Measurements from ENCODE around the gene AMMECR1.

AMMECR1 gene

GRCh38 chrX:110302975-110303374 lies 14.9 kb downstream of the AMMECR1 start:
- no peak overlapping the region for H3K4me3 ChIP-seq (ENCODE audit: low read depth, low read length)
- no peak for TF ChIP-seq CTCF (IDR thresholded peaks at IDR 0.05; ENCODE audit: borderline replicate concordance, insufficient read depth, low read depth, low read length)

DNA sequence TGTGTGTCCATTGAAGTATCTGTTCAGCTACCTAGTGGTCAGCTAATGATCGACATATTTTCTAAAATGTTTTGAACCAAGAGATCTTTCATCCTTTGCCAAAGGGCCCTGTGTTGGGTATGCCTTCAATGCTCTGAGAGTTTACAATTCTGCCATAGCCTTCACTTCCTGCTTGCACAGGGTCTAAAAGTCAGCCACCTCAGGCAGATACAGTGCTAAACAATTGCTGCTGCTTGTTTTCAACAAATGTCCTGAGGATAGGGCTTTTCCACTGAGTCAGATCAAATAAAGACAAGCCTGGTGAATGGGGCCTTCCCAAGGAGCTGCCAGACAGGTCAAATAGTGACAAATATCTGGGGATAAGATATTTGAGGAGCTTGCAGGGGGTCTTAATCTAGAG lies 16.7 kb downstream of the AMMECR1 start:
- no peak for TF ChIP-seq CTCF (IDR thresholded peaks at IDR 0.05; ENCODE audit: borderline replicate concordance, insufficient read depth, low read depth, low read length)

GRCh38 chrX:110294087-110294486 lies 23.8 kb downstream of the AMMECR1 start:
- H3K4me3 ChIP-seq (ENCODE audit: low read depth, low read length), result no peak overlapping the region
- no peak for TF ChIP-seq CTCF (IDR thresholded peaks at IDR 0.05; ENCODE audit: borderline replicate concordance, insufficient read depth, low read depth, low read length)

More for the DNA sequence above, 16.7 kb downstream of the AMMECR1 start:
- H3K4me3 ChIP-seq (ENCODE audit: low read depth, low read length), result no peak overlapping the region

GRCh38 chrX:110293658-110294057 lies 24.2 kb downstream of the AMMECR1 start:
- no peak overlapping the region for H3K4me3 ChIP-seq (ENCODE audit: low read depth, low read length)
- no peak for TF ChIP-seq CTCF (IDR thresholded peaks at IDR 0.05; ENCODE audit: borderline replicate concordance, insufficient read depth, low read depth, low read length)

GRCh38 chrX:110287605-110288004 lies 30.3 kb downstream of the AMMECR1 start:
- no peak for TF ChIP-seq CTCF (IDR thresholded peaks at IDR 0.05; ENCODE audit: borderline replicate concordance, insufficient read depth, low read depth, low read length)
- H3K4me3 ChIP-seq (ENCODE audit: low read depth, low read length), result no peak overlapping the region

DNA sequence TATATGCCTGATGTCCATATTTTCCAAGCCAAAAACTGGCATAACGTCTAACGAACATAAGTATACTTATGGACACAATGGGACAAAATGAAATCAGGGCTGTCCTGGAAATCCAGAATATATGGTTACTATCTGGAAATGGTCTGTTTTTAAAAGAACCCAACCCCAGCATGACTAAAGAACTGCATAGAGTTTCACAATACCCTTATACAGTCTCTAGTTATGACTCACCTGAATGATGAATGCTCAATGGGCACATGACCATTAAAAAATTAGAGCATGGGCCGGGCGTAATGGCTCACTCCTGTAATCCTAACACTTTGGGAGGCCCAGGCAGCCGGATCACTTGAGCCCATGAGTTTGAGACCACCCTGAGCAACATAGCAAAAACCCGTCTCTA lies 31.8 kb downstream of the AMMECR1 start:
- H3K4me3 ChIP-seq (ENCODE audit: low read depth, low read length), result no peak overlapping the region
- no peak for TF ChIP-seq CTCF (IDR thresholded peaks at IDR 0.05; ENCODE audit: borderline replicate concordance, insufficient read depth, low read depth, low read length)

DNA sequence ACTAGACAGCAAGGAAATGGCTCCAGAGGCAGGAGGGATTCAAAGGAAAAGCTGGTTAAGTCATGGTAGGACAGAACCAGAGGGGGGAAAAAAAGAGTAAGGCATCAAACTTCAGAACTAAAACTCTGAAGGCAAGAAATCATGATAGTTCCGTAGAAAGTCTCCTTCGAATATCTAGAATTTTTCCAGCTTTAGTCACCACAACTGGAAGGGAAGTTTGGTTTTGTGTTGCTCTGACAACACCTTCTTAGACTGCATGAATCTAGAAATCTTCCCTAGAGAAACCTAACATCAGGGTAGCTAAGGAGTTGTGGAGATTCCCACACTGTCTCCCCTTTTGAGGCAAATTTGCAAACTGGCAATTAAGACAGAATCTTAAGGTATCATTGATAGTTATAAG lies 33.7 kb downstream of the AMMECR1 start:
- no peak overlapping the region for H3K4me3 ChIP-seq (ENCODE audit: low read depth, low read length)
- TF ChIP-seq CTCF (IDR thresholded peaks at IDR 0.05; ENCODE audit: borderline replicate concordance, insufficient read depth, low read depth, low read length), result no peak
